ENCODE data around the gene TMEM52.
A peak's percentile ranks its signal among the peaks of the same experiment; 100 is the strongest.
"Not testable (repeated sequence)": the region's sequence is repeated elsewhere in the genome, so short reads cannot be mapped to it uniquely, and the experiment has no call there.

The TMEM52 gene

GRCh38 chr1:1893291-1893985, 25.6 kb downstream of the TMEM52 start:
- DNase-seq = no peak

GRCh38 chr1:1892763-1893120, 26.3 kb downstream of the TMEM52 start:
- DNase-seq = no peak

DNA sequence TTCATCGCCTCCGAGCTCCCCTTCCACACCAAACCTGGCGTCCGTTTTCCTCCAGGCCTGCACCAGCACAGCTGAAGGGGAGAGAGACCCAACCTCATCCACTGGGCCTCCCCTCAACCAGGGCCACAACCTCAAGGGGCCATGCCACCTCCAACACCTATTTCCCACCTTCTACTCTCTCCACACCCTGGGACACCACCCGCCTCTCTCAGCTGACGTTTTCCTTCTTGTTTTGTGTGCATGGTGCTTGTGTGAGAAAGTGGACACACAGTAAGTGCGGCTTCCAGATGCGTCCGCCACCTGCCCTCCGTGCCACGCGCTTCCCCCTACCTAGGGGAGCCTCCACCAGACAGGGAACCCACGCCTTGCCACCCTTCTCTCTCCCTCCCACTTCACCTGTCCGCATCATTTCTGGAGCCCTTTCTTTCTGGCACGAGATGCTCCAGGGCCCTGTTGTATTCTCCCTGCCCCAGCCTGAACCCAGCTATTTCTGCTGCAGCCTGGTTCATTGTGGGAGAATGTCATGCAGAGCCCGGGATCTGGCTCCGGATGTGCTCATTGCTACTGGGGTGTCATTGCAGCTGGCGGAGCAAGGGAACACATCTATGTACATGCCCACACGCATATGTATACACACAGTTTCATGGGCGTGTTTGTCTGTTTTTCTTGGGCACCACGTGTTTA, 26.9 kb downstream of the TMEM52 start:
- no peak for DNase-seq

DNA sequence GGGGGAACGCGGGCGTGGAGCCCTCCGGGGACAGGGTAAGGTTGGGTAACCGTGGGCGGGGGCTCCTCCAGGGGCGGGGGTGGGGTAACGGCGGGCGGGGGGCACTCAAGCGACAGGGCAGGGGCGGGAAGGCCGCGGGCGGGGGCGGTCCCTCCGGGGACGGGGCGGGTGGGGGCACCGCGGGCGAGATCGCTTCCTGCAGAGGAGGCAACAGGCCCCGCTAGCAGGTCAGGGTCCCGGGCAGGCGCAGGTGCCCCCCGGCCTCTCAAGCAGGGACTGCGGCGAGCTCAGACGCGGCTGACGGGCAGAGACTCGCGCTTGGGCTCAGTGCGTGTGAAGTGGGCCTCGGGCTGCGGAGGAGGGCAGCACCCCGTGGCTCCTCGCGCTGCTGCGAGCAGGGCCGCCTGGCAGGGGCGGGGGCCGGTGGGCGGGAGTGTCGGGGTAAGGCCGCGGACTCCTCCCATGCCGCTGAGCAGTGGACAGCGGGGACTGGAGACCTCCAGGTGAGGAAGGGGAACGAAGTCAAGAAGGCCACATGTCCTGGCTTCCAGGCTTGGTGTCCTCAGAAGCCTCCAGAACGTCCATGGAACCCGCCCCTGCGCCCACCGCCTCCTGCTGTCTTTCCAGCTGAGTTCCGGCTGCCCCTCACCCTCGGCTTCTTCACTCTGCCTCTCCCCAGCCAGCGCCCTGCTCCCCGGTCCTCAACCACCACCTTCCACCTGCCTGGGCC, 27.6 kb downstream of the TMEM52 start:
- DNase-seq = peak; percentile 20

GRCh38 chr1:1890506-1891348, 28.4 kb downstream of the TMEM52 start, which contains the start of gene GNB1:
Gene GNB1, minus strand, starts transcription at chr1:1891087. Its CDS starts 65,634 bp downstream, at chr1:1825453.
- DNase-seq = peak; percentile 66

- DNase-seq = peak; percentile 18
These were observed 29.1 kb downstream of the TMEM52 start for GRCh38 chr1:1889847-1890505.

DNA sequence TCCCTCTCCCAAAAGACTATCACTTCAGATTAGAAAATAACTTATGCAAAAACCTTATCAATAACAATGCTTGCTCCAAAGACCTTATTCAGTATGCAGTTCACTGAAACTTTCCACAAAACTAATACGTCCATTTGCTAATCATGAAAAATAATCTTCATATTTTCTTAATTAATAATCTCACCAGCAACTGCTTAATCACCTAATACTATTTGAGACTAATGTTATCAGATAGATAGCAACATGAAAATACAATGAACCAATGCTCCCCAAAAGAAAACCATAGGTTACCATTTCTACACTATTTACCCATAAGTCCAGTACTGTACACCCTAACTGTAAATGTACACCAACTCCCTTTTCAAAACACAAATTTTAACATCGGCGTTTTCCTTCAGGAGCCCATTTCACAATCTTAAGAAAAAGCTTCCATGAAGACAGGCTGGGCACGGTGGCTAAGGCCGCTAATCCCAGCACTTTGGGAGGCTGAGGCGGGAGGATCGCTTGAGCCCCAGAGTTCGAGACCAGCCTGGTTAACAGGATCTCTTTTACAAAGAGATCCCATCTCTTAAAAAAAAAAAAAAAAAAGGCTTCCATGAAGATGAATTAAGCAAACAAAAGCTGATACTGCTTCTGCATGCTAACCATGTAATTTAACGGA, 29.9 kb downstream of the TMEM52 start:
- no peak for DNase-seq

GRCh38 chr1:1883890-1884289, 35.2 kb downstream of the TMEM52 start:
- not testable (repeated sequence) for DNase-seq

DNA sequence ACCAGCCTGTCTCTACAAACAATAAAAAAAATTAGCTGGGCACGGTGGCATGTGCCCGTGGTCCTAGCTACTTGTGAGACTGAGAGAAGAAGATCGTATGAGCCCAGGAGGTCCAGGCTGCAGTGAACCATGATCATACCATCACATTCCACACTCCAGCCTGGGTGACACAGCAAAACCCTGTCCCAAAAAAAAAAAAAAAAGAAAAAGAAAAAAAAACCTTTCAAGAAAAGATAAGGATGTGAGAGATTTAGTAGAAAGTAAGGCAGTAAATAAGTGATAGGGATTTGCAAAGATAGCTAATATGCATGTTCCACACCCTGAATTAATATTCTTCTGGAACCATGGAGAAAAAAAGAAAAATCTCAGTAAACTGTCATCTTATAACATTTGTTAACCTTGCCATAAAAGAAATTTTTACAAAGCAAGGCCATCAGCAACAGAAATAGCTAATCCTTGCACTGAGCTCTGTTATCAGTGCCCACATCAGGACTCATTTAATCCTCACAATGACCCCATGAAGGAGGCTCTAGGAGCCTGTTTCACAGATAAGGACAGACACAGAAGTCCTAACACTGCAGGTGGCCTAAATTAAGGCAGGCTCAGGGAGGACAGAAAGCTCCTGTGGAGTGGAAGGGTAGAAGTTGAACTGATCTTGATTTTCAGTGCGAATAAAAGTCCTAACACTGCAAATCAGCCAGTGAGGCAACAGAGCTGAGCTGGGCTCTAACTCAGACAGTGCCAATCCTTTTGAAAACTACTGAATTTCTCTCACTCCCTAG, 35.8 kb downstream of the TMEM52 start:
- no peak for DNase-seq

DNA sequence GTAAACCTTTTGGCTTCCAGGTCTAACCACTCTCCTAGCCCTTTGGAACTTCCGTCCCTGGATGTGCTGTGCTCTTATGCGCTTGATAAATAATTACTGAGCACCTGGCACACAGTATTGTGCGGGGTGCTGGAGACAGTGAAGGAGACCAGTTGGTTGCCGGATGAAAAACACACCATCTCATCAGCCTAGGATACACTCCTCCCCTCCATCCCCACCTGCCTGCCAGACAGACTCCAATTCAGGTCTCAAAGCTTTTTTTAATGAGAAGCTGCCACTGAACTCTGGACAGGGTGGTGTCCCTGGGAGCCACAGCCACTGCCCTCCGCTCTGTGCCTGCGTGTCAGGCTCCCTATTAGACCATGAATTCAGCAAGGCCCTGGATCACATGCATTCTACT, 37.4 kb downstream of the TMEM52 start:
- DNase-seq = no peak

DNA sequence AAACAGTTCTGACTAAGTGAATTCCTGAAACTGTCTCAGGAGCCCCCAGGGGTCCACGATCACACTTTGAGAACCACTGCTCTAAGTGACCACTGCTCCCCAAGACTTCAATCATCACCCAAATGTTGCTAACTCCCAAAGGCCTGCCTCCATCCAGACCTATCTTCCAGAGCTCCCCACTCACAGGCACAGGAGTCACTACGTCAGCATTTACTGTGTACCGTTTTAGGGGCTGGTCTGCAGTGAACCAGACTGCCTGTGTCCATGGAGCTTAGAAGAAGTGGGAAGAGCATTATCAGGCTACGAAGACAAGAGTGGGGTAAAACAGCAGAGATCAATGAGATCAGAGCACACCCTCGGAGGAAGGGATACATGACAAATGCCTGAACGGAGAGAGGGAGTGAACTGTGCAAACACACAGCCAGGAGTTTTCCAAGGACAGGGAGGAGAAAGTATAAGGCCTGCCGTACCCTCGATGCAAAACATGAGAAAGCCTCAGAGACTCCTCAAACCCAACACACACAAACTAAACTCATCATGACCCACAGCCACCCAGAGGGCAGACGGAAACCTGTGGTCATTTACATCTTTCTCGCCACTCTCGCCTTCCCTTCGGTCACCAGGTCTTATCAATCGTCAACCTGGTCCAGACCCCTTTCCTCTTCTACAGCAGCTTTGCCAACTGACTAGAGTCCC, 38.3 kb downstream of the TMEM52 start:
- no peak for DNase-seq

DNA sequence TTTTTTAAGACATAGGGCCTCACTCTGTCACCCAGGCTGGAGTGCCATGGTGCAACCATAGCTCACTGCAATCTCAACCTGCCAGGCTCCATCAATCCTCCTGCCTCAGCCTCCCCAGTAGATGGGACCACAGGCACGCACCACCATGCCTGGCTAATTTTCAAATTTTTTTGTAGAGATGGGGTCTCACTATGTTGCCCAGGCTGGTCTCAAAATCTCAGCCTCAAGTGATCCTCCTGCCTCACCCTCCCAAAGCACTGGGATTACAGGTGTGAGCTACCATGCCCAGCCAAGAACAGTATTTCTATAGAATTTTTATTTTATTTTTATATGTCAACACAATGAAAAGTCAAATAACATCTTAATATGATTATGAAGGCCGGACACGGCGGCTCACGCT, 39.1 kb downstream of the TMEM52 start:
- DNase-seq = no peak

DNA sequence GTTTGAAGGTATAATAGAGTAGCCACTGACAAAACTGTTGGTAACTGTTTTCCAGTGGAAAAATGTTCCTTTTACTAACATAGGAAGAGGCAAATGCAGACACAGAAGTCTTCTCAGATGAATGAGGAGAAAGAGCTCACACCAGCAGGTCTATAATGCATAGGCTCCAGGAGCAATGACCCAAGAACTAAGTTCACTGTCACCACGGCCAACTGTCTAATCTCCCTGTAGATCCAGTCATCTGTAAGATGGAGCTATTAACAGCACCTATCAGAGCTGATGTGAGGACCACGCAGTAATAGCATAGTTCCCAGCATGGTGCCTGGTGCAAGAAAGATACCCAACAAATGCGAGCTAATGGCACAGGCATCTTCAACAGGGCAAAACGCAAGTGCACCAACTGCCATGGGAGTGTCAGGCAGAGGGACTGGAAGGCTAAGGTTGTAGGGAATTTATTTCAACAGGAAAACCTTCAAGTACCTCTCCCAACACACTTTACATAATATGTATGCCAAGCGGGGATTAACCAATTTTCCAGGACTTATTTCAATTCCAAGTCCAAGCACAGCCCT, 41.1 kb downstream of the TMEM52 start:
- DNase-seq = no peak

DNA sequence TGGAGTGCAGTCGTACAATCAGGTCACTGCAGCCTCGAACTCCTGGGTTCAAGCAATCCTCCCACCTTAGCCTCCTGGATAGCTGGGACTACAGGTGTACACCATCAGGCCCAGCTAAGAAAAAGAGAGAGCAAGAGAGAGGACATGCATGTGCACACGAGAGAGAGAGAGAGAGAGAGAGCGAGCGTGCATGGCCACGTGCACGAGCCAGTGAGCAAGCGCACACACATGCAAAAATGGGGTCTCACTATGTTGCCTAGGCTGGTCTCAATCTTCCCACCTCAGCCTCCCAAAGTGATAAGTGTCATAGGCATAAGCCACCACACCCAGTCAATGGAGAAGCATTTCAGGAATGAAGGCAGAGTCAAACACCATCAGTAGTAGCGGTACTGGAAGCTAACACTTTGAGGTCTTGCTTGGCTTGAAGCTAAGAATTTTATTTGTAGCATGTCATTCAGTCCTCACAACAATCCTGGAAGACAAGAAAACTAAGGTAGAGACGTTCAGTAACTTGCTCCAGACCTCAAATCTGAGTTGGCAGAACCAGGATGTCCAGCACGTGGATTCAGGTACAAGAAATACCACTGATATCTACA, 42.6 kb downstream of the TMEM52 start:
- no peak for DNase-seq

- DNase-seq = no peak
These were observed 43.1 kb downstream of the TMEM52 start for GRCh38 chr1:1875932-1876331.

DNA sequence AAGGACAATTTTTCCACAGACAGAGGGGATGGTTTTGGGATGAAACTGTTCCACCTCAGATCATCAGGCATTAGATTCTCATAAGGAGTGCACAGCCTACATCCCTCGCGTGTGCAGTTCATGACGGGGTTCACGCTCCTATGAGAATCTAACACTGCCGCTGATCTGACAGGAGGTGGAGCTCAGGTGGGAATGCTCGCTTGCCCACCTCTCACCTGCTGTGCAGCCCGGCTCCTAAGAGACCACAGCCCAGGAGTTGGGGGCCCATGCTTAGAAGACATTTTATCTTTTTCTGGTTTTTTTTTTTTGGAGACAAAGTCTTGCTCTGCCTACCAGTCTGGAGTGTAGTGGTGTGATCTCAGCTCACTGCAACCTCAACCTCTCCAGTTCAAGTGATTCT, 44.2 kb downstream of the TMEM52 start:
- no peak for DNase-seq

GRCh38 chr1:1873186-1873585, 45.9 kb downstream of the TMEM52 start:
- no peak for DNase-seq

DNA sequence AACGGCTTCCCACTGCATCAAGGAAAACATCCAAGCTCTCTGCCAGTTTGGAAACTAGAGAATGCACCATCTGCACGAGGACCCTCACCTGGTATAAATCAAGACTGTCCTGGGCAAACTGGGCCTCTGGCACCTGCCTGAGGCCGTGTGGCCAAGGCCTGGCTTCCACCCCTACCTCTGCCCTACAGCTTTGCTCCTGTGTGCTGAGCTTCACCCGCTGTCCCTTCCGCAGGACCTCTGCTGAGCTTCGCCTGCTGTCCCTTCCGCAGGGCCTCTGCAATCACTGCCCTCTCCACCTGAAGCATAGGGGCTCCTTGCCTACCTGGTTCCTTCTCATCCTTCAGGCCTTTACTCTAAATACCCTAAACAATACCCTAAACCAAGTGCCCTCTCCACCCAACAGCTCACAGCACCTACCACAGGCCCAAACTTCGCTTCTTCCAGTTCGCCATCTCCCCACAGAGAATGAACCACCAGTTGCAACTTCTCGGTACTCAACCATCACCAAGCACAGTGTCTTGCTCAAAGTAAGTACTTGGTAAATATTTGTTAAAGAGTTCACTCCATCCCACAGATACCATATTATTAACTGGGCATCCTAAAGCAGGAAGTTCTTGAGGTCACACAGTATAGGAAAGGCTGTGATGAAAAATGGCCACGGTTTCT, 46.6 kb downstream of the TMEM52 start:
- no peak for DNase-seq

GRCh38 chr1:1869469-1869868, 49.6 kb downstream of the TMEM52 start:
- no peak for DNase-seq
